Activated B cell treated with CpG ODN at 0.5 μM for 24 hours (primary cell): ENCODE data around the gene HLA-DMB. TPM values are rescaled to one million over a fixed set of nuclear protein-coding genes. Genes with fewer than 3 reads are reported as not detected.

Experiments
- ATAC-seq: fragments of 200-7000 bp; cut with Tn5 transposase; one replicate; pipeline ENCODE4 v1.10.0; 2021; ENCODE audit warnings: low read depth, mild to moderate bottlenecking, moderate library complexity
- CTCF ChIA-PET: fragments of 350-600 bp; sonication (Branson Sonifier 250); formaldehyde crosslinking; loops from one replicate; lab custom pipeline; 2021; ENCODE audit warnings: antibody characterized with exemption; lab: Charles Lee
- POLR2A ChIA-PET: fragments of 350-600 bp; sonication (Branson Sonifier 250); formaldehyde crosslinking; loops from one replicate; lab custom pipeline; 2021; ENCODE audit warnings: antibody characterized with exemption; lab: Charles Lee
- DNase-seq: peaks from one replicate; pipeline ENCODE4 v3.0.0; 2022
- H3K27ac Mint-ChIP-seq: one replicate; pipeline ENCODE4 v1.8.0; 2020; ENCODE audit warnings: mixed read lengths
- H3K27me3 Mint-ChIP-seq: one replicate; pipeline ENCODE4 v1.8.0; 2021; ENCODE audit warnings: mixed read lengths
- H3K36me3 Mint-ChIP-seq: one replicate; pipeline ENCODE4 v1.8.0; 2021; ENCODE audit warnings: low read depth, mixed read lengths
- H3K4me1 Mint-ChIP-seq: one replicate; pipeline ENCODE4 v1.8.0; 2021; ENCODE audit warnings: mixed read lengths
- H3K4me3 Mint-ChIP-seq: one replicate; pipeline ENCODE4 v1.8.0; 2020; ENCODE audit warnings: mild to moderate bottlenecking, mixed read lengths
- H3K9me3 Mint-ChIP-seq: one replicate; pipeline ENCODE4 v1.8.0; 2020; ENCODE audit warnings: mixed read lengths
- intact Hi-C: fragments of 100-400 bp; cut with micrococcal nuclease; formaldehyde crosslinking; loops from one replicate; pipeline ENCODE4 v1.15.1; 2024
- total RNA-seq: library from RNA; stranded (reverse); gene quantifications from 2 replicates; pipeline ENCODE4 v1.2.3, GENCODE V29; 2022
- TF ChIP-seq, protein P1 (sequence below): fragments of 200-600 bp; IDR thresholded peaks from one replicate; pipeline ENCODE4 v1.8.0; 2022; ENCODE audit warnings: antibody characterized with exemption, mild to moderate bottlenecking

The HLA-DMB gene
- total RNA-seq, 1 donor from 2014 or later: 365 TPM

DNA sequence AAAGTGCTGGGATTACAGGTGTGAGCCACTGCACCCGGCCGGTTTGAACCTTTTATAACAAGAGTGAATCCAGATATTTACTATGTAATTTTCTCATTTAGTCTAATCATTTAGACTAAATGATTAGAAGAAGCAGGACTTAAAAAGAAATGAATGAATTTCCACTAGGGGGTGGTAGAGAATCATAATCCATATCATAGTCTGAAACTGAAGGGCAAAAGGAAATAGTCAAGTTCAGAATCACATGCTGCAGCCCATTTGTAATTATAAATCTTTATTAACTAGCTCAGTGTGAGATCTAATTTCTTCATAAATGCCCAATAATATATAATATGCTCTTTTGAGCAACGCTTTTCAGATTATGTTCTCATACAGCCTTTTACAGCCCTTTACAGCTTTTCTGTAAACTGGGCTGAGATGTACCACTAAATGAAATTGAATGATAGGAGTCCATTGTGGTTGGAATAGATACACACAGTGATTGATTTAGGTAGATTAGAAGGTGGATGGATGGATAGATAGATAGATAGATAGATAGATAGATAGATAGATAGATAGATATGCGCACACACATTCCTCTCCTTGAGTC lies 55.0 kb downstream of the HLA-DMB start:
- Mint-ChIP-seq H3K4me1 (peaks cover 27% of the 10 kb centered on the region), H3K9me3 (no peaks in the 10 kb centered on the region), H3K4me3 (no peak overlapping the region), H3K36me3 (no peaks in the 10 kb centered on the region), H3K27ac (no peak overlapping the region), H3K27me3 (no peaks in the 10 kb centered on the region)
- intact Hi-C loops: loop anchor here (1.0 to 2.0 kb wide), 6 partner anchors 62 to 363 kb away; partner anchors contain the start of gene HLA-DMA
- TF ChIP-seq, protein P1, sequence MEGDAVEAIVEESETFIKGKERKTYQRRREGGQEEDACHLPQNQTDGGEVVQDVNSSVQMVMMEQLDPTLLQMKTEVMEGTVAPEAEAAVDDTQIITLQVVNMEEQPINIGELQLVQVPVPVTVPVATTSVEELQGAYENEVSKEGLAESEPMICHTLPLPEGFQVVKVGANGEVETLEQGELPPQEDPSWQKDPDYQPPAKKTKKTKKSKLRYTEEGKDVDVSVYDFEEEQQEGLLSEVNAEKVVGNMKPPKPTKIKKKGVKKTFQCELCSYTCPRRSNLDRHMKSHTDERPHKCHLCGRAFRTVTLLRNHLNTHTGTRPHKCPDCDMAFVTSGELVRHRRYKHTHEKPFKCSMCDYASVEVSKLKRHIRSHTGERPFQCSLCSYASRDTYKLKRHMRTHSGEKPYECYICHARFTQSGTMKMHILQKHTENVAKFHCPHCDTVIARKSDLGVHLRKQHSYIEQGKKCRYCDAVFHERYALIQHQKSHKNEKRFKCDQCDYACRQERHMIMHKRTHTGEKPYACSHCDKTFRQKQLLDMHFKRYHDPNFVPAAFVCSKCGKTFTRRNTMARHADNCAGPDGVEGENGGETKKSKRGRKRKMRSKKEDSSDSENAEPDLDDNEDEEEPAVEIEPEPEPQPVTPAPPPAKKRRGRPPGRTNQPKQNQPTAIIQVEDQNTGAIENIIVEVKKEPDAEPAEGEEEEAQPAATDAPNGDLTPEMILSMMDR: no peak
- ATAC-seq (peak; percentile 68), DNase-seq (no peak)
- POLR2A ChIA-PET: interaction anchor here (0.8 to 4.1 kb wide), 17 partner anchors 8 to 362 kb away, joined by 3 to 51 read pairs (median 8); partner anchors contain the start of genes BRD2 and HLA-DMA
- CTCF ChIA-PET: interaction anchor here (0.8 to 9.1 kb wide), 27 partner anchors 9 to 128 kb away, joined by 3 to 151 read pairs (median 7); partner anchors contain the start of genes BRD2, HLA-DMA, HLA-DMB and TAP2

Other genes with a start within 250 kb of the HLA-DMB start
- gene HLA-DQA2, start 199.6 kb downstream of the HLA-DMB start, total RNA-seq: 231 and 237 TPM in 2 replicates
- 95.7 and 107 TPM in 2 replicates for gene HLA-DQB2, start 177.5 kb downstream of the HLA-DMB start, total RNA-seq
- 95.6 and 101 TPM in 2 replicates for gene HLA-DOB, start 124.0 kb downstream of the HLA-DMB start, total RNA-seq
- gene TAP2, start 102.3 kb downstream of the HLA-DMB start, total RNA-seq: 141 and 172 TPM in 2 replicates
- gene PSMB8, start 97.0 kb downstream of the HLA-DMB start, total RNA-seq: 182 and 194 TPM in 2 replicates
- gene TAP1, start 87.3 kb downstream of the HLA-DMB start, total RNA-seq: 148 and 151 TPM in 2 replicates
- gene PSMB9, start 86.8 kb downstream of the HLA-DMB start, total RNA-seq: 198 and 223 TPM in 2 replicates
- 371 and 387 TPM in 2 replicates for gene HLA-DMA, start 12.1 kb upstream of the HLA-DMB start, total RNA-seq
- 347 and 370 TPM in 2 replicates for gene BRD2, start 27.6 kb upstream of the HLA-DMB start, total RNA-seq
- 153 and 167 TPM in 2 replicates for gene HLA-DOA, start 68.6 kb upstream of the HLA-DMB start, total RNA-seq
- gene HLA-DPA1, start 132.6 kb upstream of the HLA-DMB start, total RNA-seq: 718 and 730 TPM in 2 replicates
- gene HLA-DPB1, start 135.0 kb upstream of the HLA-DMB start, total RNA-seq: 853 and 854 TPM in 2 replicates